ENCODE measurements around the gene IGIP. TPM values are rescaled to one million over a fixed set of nuclear protein-coding genes. Genes with fewer than 3 reads are reported as not detected.

IGIP gene
- total and polyA plus RNA-seq, 9 donors, result 6.8 to 17.3 (median 12.9) TPM

DNA sequence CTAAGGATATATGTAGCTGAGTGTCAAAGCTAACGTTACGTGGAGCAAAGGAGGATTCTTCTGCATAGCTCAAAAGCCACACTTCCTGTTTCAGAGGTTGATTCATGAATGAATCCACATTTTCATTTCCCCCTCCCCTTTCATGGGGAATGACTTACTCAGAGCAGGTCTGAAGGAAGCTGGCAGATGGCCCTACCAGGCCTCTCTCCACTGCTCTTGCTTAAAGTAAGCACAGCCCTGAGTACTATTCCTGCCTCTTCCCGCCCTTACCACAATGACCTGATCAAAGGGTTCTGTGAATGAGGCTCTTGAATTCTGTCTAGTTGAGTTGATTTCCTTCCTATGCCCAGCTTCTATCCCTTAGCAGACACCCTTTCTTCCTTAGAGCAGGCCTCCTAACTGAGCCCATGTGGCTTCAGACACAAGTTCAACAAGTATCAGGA lies 6.3 kb downstream of the IGIP start:
- Histone ChIP-seq H3K4me3 (no peak overlapping the region), H3K27me3 (no peaks in the 10 kb centered on the region), H3K4me1 (ENCODE audit: insufficient read depth) (no peaks in the 10 kb centered on the region), H3K36me3 (no peaks in the 10 kb centered on the region), H3K27ac (no peak overlapping the region), H3K9me3 (no peaks in the 10 kb centered on the region)
- no peak for TF ChIP-seq EP300 (IDR thresholded peaks at IDR 0.05)
- TF ChIP-seq POLR2A (IDR thresholded peaks at IDR 0.05), result no peak
- TF ChIP-seq, protein P1, sequence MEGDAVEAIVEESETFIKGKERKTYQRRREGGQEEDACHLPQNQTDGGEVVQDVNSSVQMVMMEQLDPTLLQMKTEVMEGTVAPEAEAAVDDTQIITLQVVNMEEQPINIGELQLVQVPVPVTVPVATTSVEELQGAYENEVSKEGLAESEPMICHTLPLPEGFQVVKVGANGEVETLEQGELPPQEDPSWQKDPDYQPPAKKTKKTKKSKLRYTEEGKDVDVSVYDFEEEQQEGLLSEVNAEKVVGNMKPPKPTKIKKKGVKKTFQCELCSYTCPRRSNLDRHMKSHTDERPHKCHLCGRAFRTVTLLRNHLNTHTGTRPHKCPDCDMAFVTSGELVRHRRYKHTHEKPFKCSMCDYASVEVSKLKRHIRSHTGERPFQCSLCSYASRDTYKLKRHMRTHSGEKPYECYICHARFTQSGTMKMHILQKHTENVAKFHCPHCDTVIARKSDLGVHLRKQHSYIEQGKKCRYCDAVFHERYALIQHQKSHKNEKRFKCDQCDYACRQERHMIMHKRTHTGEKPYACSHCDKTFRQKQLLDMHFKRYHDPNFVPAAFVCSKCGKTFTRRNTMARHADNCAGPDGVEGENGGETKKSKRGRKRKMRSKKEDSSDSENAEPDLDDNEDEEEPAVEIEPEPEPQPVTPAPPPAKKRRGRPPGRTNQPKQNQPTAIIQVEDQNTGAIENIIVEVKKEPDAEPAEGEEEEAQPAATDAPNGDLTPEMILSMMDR (IDR thresholded peaks at IDR 0.05), result no peak
- WGBS, 3 donors, result 63 to 80% (median 72%) methylated on average over 3 of the region's 3 CpGs
- intact Hi-C loops (cut with DNase I), result no loop called here
- no peak for DNase-seq

DNA sequence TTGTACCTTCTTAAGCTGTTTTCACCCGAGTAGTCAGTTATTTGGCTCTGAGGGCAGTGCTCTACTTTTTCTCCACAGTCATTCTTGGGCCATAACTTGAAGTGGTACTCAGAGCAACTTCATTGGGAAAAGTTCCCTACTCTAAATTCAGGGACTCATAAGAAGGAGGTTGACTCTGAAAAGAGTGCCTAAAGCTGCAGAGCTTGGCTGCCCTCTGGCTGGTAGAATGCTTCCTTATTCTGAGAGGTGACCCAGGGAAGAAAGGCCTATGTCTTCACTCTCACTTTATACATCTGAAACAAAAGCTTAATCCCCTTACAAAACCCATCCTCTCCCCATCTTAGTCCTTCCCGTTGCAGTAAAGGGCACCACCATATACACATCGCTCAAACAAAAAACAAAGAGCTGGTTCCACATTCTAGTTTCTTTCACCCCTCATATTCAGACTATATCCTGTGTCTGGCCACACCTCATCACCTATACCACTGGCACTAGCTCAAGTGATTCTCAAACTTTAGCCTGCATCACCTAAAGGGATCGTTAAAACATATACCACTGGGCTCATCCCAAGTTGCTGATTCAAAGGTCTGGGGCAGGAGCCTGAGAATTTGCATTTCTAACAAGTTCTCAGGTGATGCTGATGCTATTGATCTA lies 7.9 kb downstream of the IGIP start:
- intact Hi-C loops (cut with DNase I), result no loop called here
- H3K27me3 ChIP-seq, result no peaks in the 10 kb centered on the region

DNA sequence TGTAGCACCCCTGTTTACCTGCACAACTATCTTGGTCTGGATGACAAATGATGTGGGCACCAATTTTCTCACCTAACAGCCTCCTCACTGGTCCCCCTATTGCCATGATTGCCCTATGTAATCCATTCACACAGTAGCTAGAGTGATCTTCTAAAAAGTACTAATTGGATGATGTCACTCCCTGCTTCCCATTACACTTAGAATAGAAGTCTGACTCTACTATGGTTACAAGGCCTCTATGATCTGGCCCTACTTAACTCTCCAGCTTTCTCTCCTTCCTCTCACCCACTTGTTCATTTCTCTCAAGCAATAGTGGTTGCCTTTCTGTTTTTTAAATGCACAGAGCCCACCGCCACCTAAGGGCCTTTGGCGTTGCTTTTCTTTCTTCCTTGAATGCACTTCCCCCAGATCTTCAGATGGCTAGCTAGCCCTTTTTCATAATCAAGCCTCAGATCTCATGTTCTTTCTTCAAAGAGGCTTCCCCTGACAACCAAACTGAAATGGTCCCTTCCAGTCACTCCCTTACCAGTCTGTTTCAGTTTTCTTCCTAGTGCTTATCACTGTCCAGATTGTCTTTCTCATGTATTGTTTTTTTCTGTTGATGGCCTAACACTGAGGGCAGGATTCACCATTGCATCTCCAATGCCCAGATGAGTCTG lies 8.7 kb downstream of the IGIP start:
- Histone ChIP-seq H3K9me3 (no peaks in the 10 kb centered on the region), H3K4me3 (no peak overlapping the region), H3K36me3 (no peaks in the 10 kb centered on the region), H3K27ac (no peak overlapping the region), H3K27me3 (no peaks in the 10 kb centered on the region), H3K4me1 (ENCODE audit: insufficient read depth) (no peaks in the 10 kb centered on the region)
- intact Hi-C loops (cut with DNase I), result no loop called here
- DNase-seq, result no peak
- 91 to 95% (median 94%) methylated on average over 2 of the region's 2 CpGs for WGBS, 3 donors
- TF ChIP-seq, protein P1 (IDR thresholded peaks at IDR 0.05), result no peak
- TF ChIP-seq EP300 (IDR thresholded peaks at IDR 0.05) (no peak), POLR2A (IDR thresholded peaks at IDR 0.05) (no peak)

More for the DNA sequence above, 7.9 kb downstream of the IGIP start:
- Histone ChIP-seq H3K9me3 (no peaks in the 10 kb centered on the region), H3K27ac (no peak overlapping the region), H3K4me1 (ENCODE audit: insufficient read depth) (no peaks in the 10 kb centered on the region), H3K4me3 (no peak overlapping the region), H3K36me3 (no peaks in the 10 kb centered on the region)
- WGBS, 3 donors, result 86 to 89% (median 89%) methylated on average over 4 of the region's 4 CpGs
- no peak for DNase-seq
- TF ChIP-seq, protein P1 (IDR thresholded peaks at IDR 0.05), result no peak
- TF ChIP-seq EP300 (IDR thresholded peaks at IDR 0.05), result no peak
- TF ChIP-seq POLR2A (IDR thresholded peaks at IDR 0.05), result no peak

DNA sequence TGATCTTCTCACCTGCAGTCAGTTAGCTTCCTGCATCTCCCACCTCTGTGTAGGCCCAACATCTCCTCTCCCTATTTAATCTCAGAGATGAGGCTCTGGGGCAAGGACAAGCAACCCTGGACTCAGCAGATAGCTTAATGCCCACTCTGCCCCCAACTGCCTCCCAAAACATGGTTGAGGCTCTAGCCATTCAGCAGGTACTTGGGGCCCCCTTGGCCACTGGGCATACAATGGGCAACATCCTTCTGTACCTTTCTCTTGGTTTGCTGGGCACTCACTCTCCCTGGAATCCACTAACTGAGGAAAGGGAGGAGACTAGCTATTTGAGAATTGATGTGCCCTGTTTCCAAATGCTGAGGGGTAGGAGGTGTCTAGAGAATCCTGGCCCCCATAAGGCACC lies 9.4 kb downstream of the IGIP start:
- TF ChIP-seq EP300 (IDR thresholded peaks at IDR 0.05), result no peak
- no peak for TF ChIP-seq POLR2A (IDR thresholded peaks at IDR 0.05)
- TF ChIP-seq, protein P1 (IDR thresholded peaks at IDR 0.05), result no peak
- no peak overlapping the region for H3K27ac ChIP-seq
- no peak overlapping the region for H3K4me3 ChIP-seq
- no peaks in the 10 kb centered on the region for H3K4me1 ChIP-seq (ENCODE audit: insufficient read depth)
- DNase-seq, result no peak
- no peaks in the 10 kb centered on the region for H3K27me3 ChIP-seq
- intact Hi-C loops (cut with DNase I), result loop anchor here in 1 of 4 donors (5.0 kb wide), 1 partner anchor 58 kb away; no protein-coding TSS in a partner anchor
- no peaks in the 10 kb centered on the region for H3K9me3 ChIP-seq
- H3K36me3 ChIP-seq, result no peaks in the 10 kb centered on the region
